ENCODE data around the gene ATF4.

ATF4 gene

GRCh38 chr22:39520226-39521105, at the start of gene ATF4 (continued):
- TF ChIP-seq, protein P1, sequence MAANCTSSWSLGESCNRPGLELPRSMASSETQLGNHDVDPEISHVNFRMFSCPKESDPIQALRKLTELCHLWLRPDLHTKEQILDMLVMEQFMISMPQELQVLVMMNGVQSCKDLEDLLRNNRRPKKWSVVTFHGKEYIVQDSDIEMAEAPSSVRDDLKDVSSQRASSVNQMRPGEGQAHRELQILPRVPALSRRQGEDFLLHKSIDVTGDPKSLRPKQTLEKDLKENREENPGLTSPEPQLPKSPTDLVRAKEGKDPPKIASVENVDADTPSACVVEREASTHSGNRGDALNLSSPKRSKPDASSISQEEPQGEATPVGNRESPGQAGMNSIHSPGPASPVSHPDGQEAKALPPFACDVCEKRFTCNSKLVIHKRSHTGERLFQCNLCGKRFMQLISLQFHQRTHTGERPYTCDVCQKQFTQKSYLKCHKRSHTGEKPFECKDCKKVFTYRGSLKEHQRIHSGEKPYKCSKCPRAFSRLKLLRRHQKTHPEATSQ (tag by site-specific recombination; IDR thresholded peaks at IDR 0.05) = 0 out of 2 replicates have a peak, but pooled peaks have one; percentile 43

DNA sequence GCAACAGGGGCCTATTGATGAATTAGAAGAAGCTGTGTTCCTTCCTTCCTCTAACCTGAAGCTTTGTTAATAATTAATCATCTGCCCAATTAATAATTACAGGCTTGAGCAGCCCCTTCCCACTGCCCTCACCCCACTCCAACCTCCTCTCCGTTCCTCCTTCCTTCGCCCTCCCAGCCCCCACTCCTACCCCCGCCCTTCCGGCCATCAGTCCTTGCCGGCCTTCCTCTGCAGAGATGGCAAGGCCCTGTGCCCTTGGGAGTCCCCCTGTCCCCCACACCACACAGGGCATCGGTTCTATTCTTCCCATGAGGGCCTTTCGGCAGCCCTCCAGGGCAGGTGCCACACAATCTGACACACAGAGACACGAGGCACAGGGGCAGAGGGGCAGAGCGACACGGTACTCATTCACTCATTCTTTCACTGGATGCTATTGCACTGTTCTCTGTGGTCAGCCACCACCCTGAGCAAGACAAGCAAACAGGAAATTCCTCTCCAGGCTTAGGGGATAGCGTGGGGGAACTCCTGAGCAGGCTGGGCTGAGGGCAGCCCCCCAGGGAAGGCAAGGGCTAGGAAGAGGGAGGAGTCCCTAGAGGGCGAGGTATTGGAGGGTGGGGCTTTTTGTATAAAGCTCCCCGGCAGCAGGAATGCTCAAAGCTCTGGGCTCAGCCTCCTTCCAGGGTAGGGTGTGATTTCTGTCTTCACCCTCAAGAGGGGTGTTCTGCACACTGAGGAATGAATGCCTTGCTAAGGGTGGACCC, 48.8 kb upstream of the ATF4 start:
- TF ChIP-seq ZNF433 (tag by site-specific recombination; IDR thresholded peaks at IDR 0.05; ENCODE audit: low read depth) (no peak), KLF1 (tag by site-specific recombination; IDR thresholded peaks at IDR 0.05) (peak; percentile 70)
- H3K4me1 ChIP-seq (ENCODE audit: control insufficient read depth, insufficient read depth, low read length) = peaks cover 2% of the 10 kb centered on the region; the same call in 1 of the 2 replicates
- H3K4me3 ChIP-seq (ENCODE audit: low read depth, low read length) = no peak overlapping the region
- ChIA-PET CTCF (interaction anchor here (0.6 to 1.5 kb wide), 5 partner anchors 8 to 568 kb away, joined by 3 to 6 read pairs (median 3); no protein-coding TSS in a partner anchor), POLR2A (interaction anchor here (1.5 kb wide), 1 partner anchor 48 kb away, joined by 6 read pairs; the partner anchor contains the start of gene ATF4)
- no peaks in the 10 kb centered on the region for H3K36me3 ChIP-seq (ENCODE audit: control insufficient read depth in 2 of 2, insufficient read depth in 1 of 2, low read length in 2 of 2)
- no peaks in the 10 kb centered on the region for H3K9me3 ChIP-seq (ENCODE audit: control insufficient read depth, insufficient read depth, low read depth, low read length)
- H3K27ac ChIP-seq (ENCODE audit: extremely low read depth, low read depth, low read length) = no peak overlapping the region

DNA sequence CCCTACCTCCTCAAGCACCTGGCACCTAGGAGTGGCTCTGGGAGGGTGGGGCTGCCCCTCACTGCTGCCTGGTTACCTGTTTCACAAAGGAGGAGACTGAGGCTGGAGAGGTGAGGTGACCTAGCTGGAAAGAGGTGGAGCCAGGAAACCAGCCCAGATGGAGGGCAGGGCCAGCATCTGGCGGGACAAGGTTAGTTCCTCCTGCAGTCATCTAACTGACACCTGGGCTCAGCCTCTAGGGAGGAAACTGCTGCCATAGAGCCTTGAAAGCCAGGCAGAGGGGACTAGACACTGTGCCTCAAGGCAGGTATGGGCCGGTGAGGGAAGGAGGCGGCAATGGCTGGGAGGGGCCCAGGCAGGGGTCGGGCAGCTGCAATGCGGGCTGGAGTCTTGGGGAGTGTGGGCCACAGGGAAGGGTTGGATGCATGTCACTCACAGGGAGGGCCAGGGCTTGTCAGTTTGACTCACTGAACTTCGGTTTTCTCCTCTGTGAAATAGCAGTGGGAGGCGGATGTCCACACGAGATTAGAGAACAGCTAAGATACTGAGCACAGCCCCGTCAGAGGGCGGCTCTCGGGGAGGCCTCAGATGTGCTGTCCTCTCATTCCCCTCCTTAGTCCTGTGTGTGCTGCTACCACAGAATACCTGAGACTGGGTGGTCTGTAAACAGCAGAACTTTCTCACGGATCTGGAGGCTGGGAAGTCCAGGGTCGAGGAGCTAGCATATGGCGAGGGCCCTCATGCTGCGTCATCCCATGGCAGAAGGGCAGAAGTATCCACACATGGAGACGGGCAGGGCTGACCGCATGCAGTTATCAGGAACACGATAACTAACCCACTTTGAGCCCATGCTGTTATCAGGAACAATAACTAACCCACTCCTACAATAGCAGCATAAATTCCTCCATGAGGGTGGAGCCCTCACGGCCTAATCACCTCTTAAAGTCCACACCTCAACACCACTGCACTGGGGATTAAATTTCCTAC, 47.5 kb upstream of the ATF4 start:
- peaks cover 0 to 6% of the 10 kb centered on the region in 2 experiments; a peak in 1 of 3 replicates for H3K36me3 ChIP-seq (ENCODE audit: control insufficient read depth in 2 of 2, insufficient read depth in 1 of 2, low read length in 2 of 2)
- H3K27ac ChIP-seq (ENCODE audit: extremely low read depth, low read depth, low read length) = no peak overlapping the region
- H3K9me3 ChIP-seq (ENCODE audit: control insufficient read depth, insufficient read depth, low read depth, low read length) = no peaks in the 10 kb centered on the region
- CTCF ChIA-PET = interaction anchor here (0.6 to 1.4 kb wide), 4 partner anchors 7 to 64 kb away, joined by 3 read pairs; no protein-coding TSS in a partner anchor
- H3K4me3 ChIP-seq (ENCODE audit: low read depth, low read length) = no peak overlapping the region
- peaks cover 2% of the 10 kb centered on the region; the same call in 1 of the 2 replicates for H3K4me1 ChIP-seq (ENCODE audit: control insufficient read depth, insufficient read depth, low read length)
- POLR2A ChIA-PET = interaction anchor here (0.6 to 1.5 kb wide), 2 partner anchors 47 to 1628 kb away, joined by 3 to 6 read pairs; partner anchors contain the start of genes ANKRD54 and ATF4
- no peak for TF ChIP-seq KLF7 (tag by site-specific recombination; IDR thresholded peaks at IDR 0.05; ENCODE audit: borderline replicate concordance)
- TF ChIP-seq OSR2 (tag by site-specific recombination; IDR thresholded peaks at IDR 0.05) = no peak
- no peak for TF ChIP-seq ZNF266 (tag by site-specific recombination; IDR thresholded peaks at IDR 0.05; ENCODE audit: low read depth)
- peak; percentile 87 for TF ChIP-seq ZIC2 (tag by site-specific recombination; IDR thresholded peaks at IDR 0.05)
- no peak for TF ChIP-seq ZBTB44 (tag by site-specific recombination; IDR thresholded peaks at IDR 0.05)
- TF ChIP-seq ZSCAN18 (tag by site-specific recombination; IDR thresholded peaks at IDR 0.05) = no peak
- TF ChIP-seq, protein P2, sequence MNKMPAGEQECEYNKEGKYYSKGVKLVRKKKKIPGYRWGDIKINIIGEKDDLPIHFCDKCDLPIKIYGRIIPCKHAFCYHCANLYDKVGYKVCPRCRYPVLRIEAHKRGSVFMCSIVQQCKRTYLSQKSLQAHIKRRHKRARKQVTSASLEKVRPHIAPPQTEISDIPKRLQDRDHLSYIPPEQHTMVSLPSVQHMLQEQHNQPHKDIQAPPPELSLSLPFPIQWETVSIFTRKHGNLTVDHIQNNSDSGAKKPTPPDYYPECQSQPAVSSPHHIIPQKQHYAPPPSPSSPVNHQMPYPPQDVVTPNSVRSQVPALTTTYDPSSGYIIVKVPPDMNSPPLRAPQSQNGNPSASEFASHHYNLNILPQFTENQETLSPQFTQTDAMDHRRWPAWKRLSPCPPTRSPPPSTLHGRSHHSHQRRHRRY (tag by site-specific recombination; IDR thresholded peaks at IDR 0.05) = no peak
- peak; percentile 77 for TF ChIP-seq KLF17 (tag by site-specific recombination; IDR thresholded peaks at IDR 0.05)
- TF ChIP-seq GLIS1 (tag by site-specific recombination; IDR thresholded peaks at IDR 0.05) = no peak
- no peak for TF ChIP-seq ZBTB20 (tag by site-specific recombination; IDR thresholded peaks at IDR 0.05)
- TF ChIP-seq, protein P3, sequence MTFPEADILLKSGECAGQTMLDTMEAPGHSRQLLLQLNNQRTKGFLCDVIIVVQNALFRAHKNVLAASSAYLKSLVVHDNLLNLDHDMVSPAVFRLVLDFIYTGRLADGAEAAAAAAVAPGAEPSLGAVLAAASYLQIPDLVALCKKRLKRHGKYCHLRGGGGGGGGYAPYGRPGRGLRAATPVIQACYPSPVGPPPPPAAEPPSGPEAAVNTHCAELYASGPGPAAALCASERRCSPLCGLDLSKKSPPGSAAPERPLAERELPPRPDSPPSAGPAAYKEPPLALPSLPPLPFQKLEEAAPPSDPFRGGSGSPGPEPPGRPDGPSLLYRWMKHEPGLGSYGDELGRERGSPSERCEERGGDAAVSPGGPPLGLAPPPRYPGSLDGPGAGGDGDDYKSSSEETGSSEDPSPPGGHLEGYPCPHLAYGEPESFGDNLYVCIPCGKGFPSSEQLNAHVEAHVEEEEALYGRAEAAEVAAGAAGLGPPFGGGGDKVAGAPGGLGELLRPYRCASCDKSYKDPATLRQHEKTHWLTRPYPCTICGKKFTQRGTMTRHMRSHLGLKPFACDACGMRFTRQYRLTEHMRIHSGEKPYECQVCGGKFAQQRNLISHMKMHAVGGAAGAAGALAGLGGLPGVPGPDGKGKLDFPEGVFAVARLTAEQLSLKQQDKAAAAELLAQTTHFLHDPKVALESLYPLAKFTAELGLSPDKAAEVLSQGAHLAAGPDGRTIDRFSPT (tag by site-specific recombination; IDR thresholded peaks at IDR 0.05) = no peak
- peak; percentile 51 for TF ChIP-seq KLF1 (tag by site-specific recombination; IDR thresholded peaks at IDR 0.05)
- peak; percentile 38 for TF ChIP-seq SP2 (tag by site-specific recombination; IDR thresholded peaks at IDR 0.05)
- TF ChIP-seq ZNF341 (tag by site-specific recombination; IDR thresholded peaks at IDR 0.05; ENCODE audit: low read depth) = peak; percentile 57; the same call in 1 of the 2 replicates
- TF ChIP-seq ZNF571 (tag by site-specific recombination; IDR thresholded peaks at IDR 0.05) = no peak
